Activated naive CD4-positive, alpha-beta T cell treated with anti-CD3 and anti-CD28 coated beads, Interleukin-2, amount 10 ng/mL, durations not matched to agents 7 days and 5 days (primary cell): ENCODE data around the gene LIMCH1.

Experiments used
- CTCF ChIA-PET: fragments of 350-600 bp; sonication (Branson Sonifier 250); formaldehyde crosslinking; loops from one replicate; lab custom pipeline; 2021; ENCODE audit warnings: antibody characterized with exemption; lab: Charles Lee
- DNase-seq: peaks from one replicate; pipeline ENCODE4 v3.0.0-alpha.2; 2020
- H3K27ac Mint-ChIP-seq: one replicate; pipeline ENCODE4 v1.8.0; 2021; ENCODE audit warnings: mild to moderate bottlenecking, moderate library complexity, mixed read lengths
- H3K27me3 Mint-ChIP-seq: one replicate; pipeline ENCODE4 v1.8.0; 2021; ENCODE audit warnings: mild to moderate bottlenecking, mixed read lengths
- H3K36me3 Mint-ChIP-seq: one replicate; pipeline ENCODE4 v1.8.0; 2021; ENCODE audit warnings: mixed read lengths
- H3K4me1 Mint-ChIP-seq: one replicate; pipeline ENCODE4 v1.8.0; 2021; ENCODE audit warnings: mixed read lengths
- H3K4me3 Mint-ChIP-seq: one replicate; pipeline ENCODE4 v1.8.0; 2021; ENCODE audit warnings: mild to moderate bottlenecking, moderate library complexity, mixed read lengths
- H3K9me3 Mint-ChIP-seq: one replicate; pipeline ENCODE4 v1.8.0; 2021; ENCODE audit warnings: mixed read lengths

Gene LIMCH1

GRCh38 chr4:41597494-41597893, 59.5 kb downstream of the LIMCH1 start:
- Mint-ChIP-seq H3K27ac (no peak overlapping the region), H3K4me1 (no peaks in the 10 kb centered on the region), H3K27me3 (no peaks in the 10 kb centered on the region), H3K36me3 (no peaks in the 10 kb centered on the region), H3K4me3 (no peak overlapping the region), H3K9me3 (no peaks in the 10 kb centered on the region)
- CTCF ChIA-PET = no interaction called here
- no peak for DNase-seq

- Mint-ChIP-seq H3K9me3 (no peaks in the 10 kb centered on the region), H3K27me3 (no peaks in the 10 kb centered on the region), H3K36me3 (no peaks in the 10 kb centered on the region), H3K27ac (no peak overlapping the region), H3K4me1 (no peaks in the 10 kb centered on the region), H3K4me3 (no peak overlapping the region)
- no peak for DNase-seq
- CTCF ChIA-PET = no interaction called here
These were observed 60.6 kb downstream of the LIMCH1 start for GRCh38 chr4:41598580-41598979.

GRCh38 chr4:41599192-41599786, 61.3 kb downstream of the LIMCH1 start:
- Mint-ChIP-seq H3K4me3 (no peak overlapping the region), H3K27me3 (no peaks in the 10 kb centered on the region), H3K4me1 (no peaks in the 10 kb centered on the region), H3K36me3 (no peaks in the 10 kb centered on the region), H3K27ac (no peak overlapping the region), H3K9me3 (no peaks in the 10 kb centered on the region)
- no peak for DNase-seq
- CTCF ChIA-PET = no interaction called here

- Mint-ChIP-seq H3K4me1 (no peaks in the 10 kb centered on the region), H3K4me3 (no peak overlapping the region), H3K27me3 (no peaks in the 10 kb centered on the region), H3K9me3 (no peaks in the 10 kb centered on the region), H3K27ac (no peak overlapping the region), H3K36me3 (no peaks in the 10 kb centered on the region)
- CTCF ChIA-PET = no interaction called here
- no peak for DNase-seq
These were observed 62.4 kb downstream of the LIMCH1 start for GRCh38 chr4:41600243-41600912.

- no peak for DNase-seq
- H3K4me1 Mint-ChIP-seq = no peaks in the 10 kb centered on the region
- no peak overlapping the region for H3K4me3 Mint-ChIP-seq
- H3K27ac Mint-ChIP-seq = no peak overlapping the region
- H3K9me3 Mint-ChIP-seq = no peaks in the 10 kb centered on the region
- CTCF ChIA-PET = no interaction called here
- no peaks in the 10 kb centered on the region for H3K36me3 Mint-ChIP-seq
- H3K27me3 Mint-ChIP-seq = no peaks in the 10 kb centered on the region
These were observed 63.1 kb downstream of the LIMCH1 start for GRCh38 chr4:41601025-41601424.

- Mint-ChIP-seq H3K4me3 (no peak overlapping the region), H3K4me1 (no peaks in the 10 kb centered on the region), H3K36me3 (no peaks in the 10 kb centered on the region), H3K27ac (no peak overlapping the region), H3K9me3 (no peaks in the 10 kb centered on the region), H3K27me3 (no peaks in the 10 kb centered on the region)
- CTCF ChIA-PET = interaction anchor here (0.7 kb wide), 1 partner anchor 89 kb away, joined by 4 read pairs; no protein-coding TSS in a partner anchor
- no peak for DNase-seq
These were observed 64.2 kb downstream of the LIMCH1 start for GRCh38 chr4:41602113-41602512.

GRCh38 chr4:41602886-41603498, 65.0 kb downstream of the LIMCH1 start:
- no peaks in the 10 kb centered on the region for H3K4me1 Mint-ChIP-seq
- no peak overlapping the region for H3K4me3 Mint-ChIP-seq
- CTCF ChIA-PET = no interaction called here
- H3K27ac Mint-ChIP-seq = no peak overlapping the region
- DNase-seq = no peak
- H3K9me3 Mint-ChIP-seq = no peaks in the 10 kb centered on the region
- H3K36me3 Mint-ChIP-seq = no peaks in the 10 kb centered on the region
- H3K27me3 Mint-ChIP-seq = no peaks in the 10 kb centered on the region

GRCh38 chr4:41609851-41610250, 71.9 kb downstream of the LIMCH1 start:
- Mint-ChIP-seq H3K4me1 (no peaks in the 10 kb centered on the region), H3K9me3 (no peaks in the 10 kb centered on the region), H3K4me3 (no peak overlapping the region), H3K27me3 (no peaks in the 10 kb centered on the region), H3K36me3 (no peaks in the 10 kb centered on the region), H3K27ac (no peak overlapping the region)
- DNase-seq = no peak
- CTCF ChIA-PET = no interaction called here

- H3K27ac Mint-ChIP-seq = no peak overlapping the region
- CTCF ChIA-PET = no interaction called here
- DNase-seq = no peak
- no peaks in the 10 kb centered on the region for H3K27me3 Mint-ChIP-seq
- H3K36me3 Mint-ChIP-seq = no peaks in the 10 kb centered on the region
- H3K4me3 Mint-ChIP-seq = no peak overlapping the region
- H3K9me3 Mint-ChIP-seq = no peaks in the 10 kb centered on the region
- H3K4me1 Mint-ChIP-seq = no peaks in the 10 kb centered on the region
These were observed 72.5 kb downstream of the LIMCH1 start for GRCh38 chr4:41610474-41610873.

GRCh38 chr4:41611124-41611838, 73.3 kb downstream of the LIMCH1 start:
- no peak for DNase-seq
- H3K27ac Mint-ChIP-seq = no peak overlapping the region
- H3K4me1 Mint-ChIP-seq = no peaks in the 10 kb centered on the region
- H3K9me3 Mint-ChIP-seq = no peaks in the 10 kb centered on the region
- CTCF ChIA-PET = interaction anchor here (1.5 kb wide), 1 partner anchor 91 kb away, joined by 3 read pairs; no protein-coding TSS in a partner anchor
- no peaks in the 10 kb centered on the region for H3K27me3 Mint-ChIP-seq
- H3K36me3 Mint-ChIP-seq = no peaks in the 10 kb centered on the region
- H3K4me3 Mint-ChIP-seq = no peak overlapping the region

- Mint-ChIP-seq H3K27me3 (no peaks in the 10 kb centered on the region), H3K36me3 (no peaks in the 10 kb centered on the region), H3K4me3 (no peak overlapping the region), H3K4me1 (no peaks in the 10 kb centered on the region), H3K9me3 (no peaks in the 10 kb centered on the region), H3K27ac (no peak overlapping the region)
- no peak for DNase-seq
- CTCF ChIA-PET = interaction anchor here (1.5 kb wide), 1 partner anchor 92 kb away, joined by 3 read pairs; no protein-coding TSS in a partner anchor
These were observed 74.2 kb downstream of the LIMCH1 start for GRCh38 chr4:41611881-41612871.

- no peak overlapping the region for H3K4me3 Mint-ChIP-seq
- no peaks in the 10 kb centered on the region for H3K4me1 Mint-ChIP-seq
- DNase-seq = no peak
- no peaks in the 10 kb centered on the region for H3K36me3 Mint-ChIP-seq
- CTCF ChIA-PET = no interaction called here
- no peaks in the 10 kb centered on the region for H3K27me3 Mint-ChIP-seq
- no peaks in the 10 kb centered on the region for H3K9me3 Mint-ChIP-seq
- no peak overlapping the region for H3K27ac Mint-ChIP-seq
These were observed 75.4 kb downstream of the LIMCH1 start for GRCh38 chr4:41613386-41613785.

- Mint-ChIP-seq H3K4me1 (no peaks in the 10 kb centered on the region), H3K36me3 (no peaks in the 10 kb centered on the region), H3K9me3 (no peaks in the 10 kb centered on the region), H3K4me3 (no peak overlapping the region), H3K27ac (no peak overlapping the region), H3K27me3 (no peaks in the 10 kb centered on the region)
- DNase-seq = no peak
- CTCF ChIA-PET = no interaction called here
These were observed 75.9 kb downstream of the LIMCH1 start for GRCh38 chr4:41613821-41614220.
